ENCODE results near the gene TRMT61A.
"Not testable (repeated sequence)": the region's sequence is repeated elsewhere in the genome, so short reads cannot be mapped to it uniquely, and the experiment has no call there.

TRMT61A gene

GRCh38 chr14:103508521-103509329 is 20.3 kb upstream of the TRMT61A start:
- DNase-seq (ENCODE audit: low read depth): no peak

- DNase-seq (ENCODE audit: low read depth): no peak
Measured at GRCh38 chr14:103509864-103510723, 18.9 kb upstream of the TRMT61A start.

GRCh38 chr14:103510724-103511693 is 18.0 kb upstream of the TRMT61A start:
- no peak for DNase-seq (ENCODE audit: low read depth)

- DNase-seq (ENCODE audit: low read depth): not testable (repeated sequence)
Measured at GRCh38 chr14:103512180-103512579, 16.8 kb upstream of the TRMT61A start.

GRCh38 chr14:103512701-103513611 is 16.0 kb upstream of the TRMT61A start:
- no peak for DNase-seq (ENCODE audit: low read depth)

- no peak for DNase-seq (ENCODE audit: low read depth)
Measured at GRCh38 chr14:103514596-103515421, 14.2 kb upstream of the TRMT61A start.

GRCh38 chr14:103516426-103517173 is 12.4 kb upstream of the TRMT61A start:
- DNase-seq (ENCODE audit: low read depth): no peak

- no peak for DNase-seq (ENCODE audit: low read depth)
Measured at GRCh38 chr14:103517174-103517566, 11.8 kb upstream of the TRMT61A start.

GRCh38 chr14:103517721-103518421 is 11.1 kb upstream of the TRMT61A start:
- no peak for DNase-seq (ENCODE audit: low read depth)

GRCh38 chr14:103518422-103519042 is 10.5 kb upstream of the TRMT61A start:
- peak; percentile 48 for DNase-seq (ENCODE audit: low read depth)

GRCh38 chr14:103519043-103519836 is 9.8 kb upstream of the TRMT61A start:
- no peak for DNase-seq (ENCODE audit: low read depth)

GRCh38 chr14:103519837-103520212 is 9.2 kb upstream of the TRMT61A start:
- DNase-seq (ENCODE audit: low read depth): no peak

GRCh38 chr14:103520269-103520656 is 8.7 kb upstream of the TRMT61A start:
- no peak for DNase-seq (ENCODE audit: low read depth)

GRCh38 chr14:103520657-103521437 is 8.1 kb upstream of the TRMT61A start:
- DNase-seq (ENCODE audit: low read depth): peak; percentile 55

- no peak for DNase-seq (ENCODE audit: low read depth)
Measured at GRCh38 chr14:103521438-103521950, 7.5 kb upstream of the TRMT61A start.

- no peak for DNase-seq (ENCODE audit: low read depth)
Measured at GRCh38 chr14:103521951-103522563, 6.9 kb upstream of the TRMT61A start.

Measured in T follicular helper cell (primary cell).